Neuronal stem cell (in vitro differentiated cells): ENCODE measurements around the gene DNASE1L3.

Experiments
- DNase-seq: peaks from one replicate; pipeline ENCODE4 v3.0.0-alpha.2; 2013; ENCODE audit warnings: low spot score
- H2AFZ ChIP-seq: one replicate; pipeline ENCODE4 v1.6.1; 2013; ENCODE audit warnings: mild to moderate bottlenecking, low read length, inconsistent platforms
- H2AK5ac ChIP-seq: 2 replicates; pipeline ENCODE4 v1.6.1; 2013; ENCODE audit warnings: low read depth, mild to moderate bottlenecking, inconsistent platforms, low read length, moderate library complexity, mixed read lengths
- H2BK120ac ChIP-seq: 2 replicates; pipeline ENCODE4 v1.6.1; 2013; ENCODE audit warnings: low read depth, mild to moderate bottlenecking, inconsistent platforms, low read length, moderate library complexity, mixed read lengths
- H2BK12ac ChIP-seq: one replicate; pipeline ENCODE4 v1.6.1; 2013; ENCODE audit warnings: low read length, inconsistent platforms
- H2BK15ac ChIP-seq: 2 replicates; pipeline ENCODE4 v1.6.1; 2013; ENCODE audit warnings: mild to moderate bottlenecking, low read length, inconsistent platforms, mixed read lengths
- H2BK5ac ChIP-seq: one replicate; pipeline ENCODE4 v1.6.1; 2013; ENCODE audit warnings: inconsistent platforms, mild to moderate bottlenecking, low read length, moderate library complexity
- H3K14ac ChIP-seq: one replicate; pipeline ENCODE4 v1.6.1; 2013; ENCODE audit warnings: low read length, inconsistent platforms
- H3K18ac ChIP-seq: 2 replicates; pipeline ENCODE4 v1.6.1; 2013; ENCODE audit warnings: low read length, inconsistent platforms
- H3K23ac ChIP-seq: 2 replicates; pipeline ENCODE4 v1.6.1; 2013; ENCODE audit warnings: low read depth, mild to moderate bottlenecking, mixed read lengths, low read length, inconsistent platforms; ENCODE audit not compliant: poor library complexity
- H3K27ac ChIP-seq: replicated peaks from 3 replicates; pipeline ENCODE4 v1.5.1; 2013; ENCODE audit warnings: low read length, inconsistent platforms
- H3K27me3 ChIP-seq, 3 experiments: 2 replicates each; pipeline ENCODE4 v1.6.1; 2013; ENCODE audit warnings: low read length in 3 of 3, mild to moderate bottlenecking in 2 of 3, inconsistent platforms in 1 of 3, low read depth in 1 of 3, mixed read lengths in 1 of 3, moderate library complexity in 1 of 3; ENCODE audit not compliant: control insufficient read depth in 3 of 3, insufficient read depth in 3 of 3
- H3K36me3 ChIP-seq, 2 donors: replicated peaks in 1 of 2; 2 replicates each; pipeline ENCODE4 v1.6.1; 2013; ENCODE audit warnings: low read length in 2 of 2; ENCODE audit not compliant: control insufficient read depth in 2 of 2, insufficient read depth in 2 of 2
- H3K4ac ChIP-seq: 2 replicates; pipeline ENCODE4 v1.6.1; 2013; ENCODE audit warnings: inconsistent platforms, mild to moderate bottlenecking, low read length, moderate library complexity
- H3K4me1 ChIP-seq, 2 donors: 1 replicate in 1 of 2; 2 replicates in 1 of 2; pipeline ENCODE4 v1.6.1; 2013; ENCODE audit warnings: low read length in 2 of 2, low read depth in 1 of 2; ENCODE audit not compliant: control insufficient read depth in 2 of 2, insufficient read depth in 1 of 2
- H3K4me2 ChIP-seq: one replicate; pipeline ENCODE4 v1.6.1; 2013; ENCODE audit warnings: mild to moderate bottlenecking, low read length, inconsistent platforms; ENCODE audit not compliant: insufficient read depth, poor library complexity, severe bottlenecking
- H3K4me3 ChIP-seq, 2 donors: 2 replicates each; pipeline ENCODE4 v1.5.1; 2013; ENCODE audit warnings: low read length in 2 of 2, mild to moderate bottlenecking in 2 of 2, inconsistent platforms in 1 of 2, moderate library complexity in 1 of 2
- H3K79me1 ChIP-seq: one replicate; pipeline ENCODE4 v1.6.1; 2013; ENCODE audit warnings: low read depth, mild to moderate bottlenecking, inconsistent platforms, low read length, moderate library complexity
- H3K9ac ChIP-seq: one replicate; pipeline ENCODE4 v1.6.1; 2013; ENCODE audit warnings: mild to moderate bottlenecking, low read depth, low read length, inconsistent platforms; ENCODE audit not compliant: poor library complexity
- H3K9me3 ChIP-seq, 2 donors: replicated peaks in 1 of 2; 2 replicates each; pipeline versions ENCODE3 to v1.6.1; 2013; ENCODE audit warnings: low read length in 2 of 2, mild to moderate bottlenecking in 2 of 2, inconsistent platforms in 1 of 2, low read depth in 1 of 2, mixed read lengths in 1 of 2, moderate library complexity in 1 of 2; ENCODE audit not compliant: control insufficient read depth in 2 of 2, insufficient read depth in 1 of 2
- H4K8ac ChIP-seq: one replicate; pipeline ENCODE4 v1.6.1; 2013; ENCODE audit warnings: low read depth, mild to moderate bottlenecking, inconsistent platforms, low read length, moderate library complexity
- H4K91ac ChIP-seq: one replicate; pipeline ENCODE4 v1.6.1; 2013; ENCODE audit warnings: low read length, low read depth, mild to moderate bottlenecking, inconsistent platforms; ENCODE audit not compliant: poor library complexity
- WGBS, 2 donors: extraction: QIAGEN DNeasy Blood & Tissue Kit; methylation state at CpG; one replicate each; pipeline ENCODE4 v1.1.7; 2013; ENCODE audit warnings: missing lambda C conversion rate in 2 of 2, mixed read lengths in 1 of 2; ENCODE audit not compliant: insufficient read length in 2 of 2, insufficient replicate concordance in 1 of 2; ENCODE audit errors: extremely low coverage in 2 of 2; 5-methylcytosine and 5-hydroxymethylcytosine counted together

The DNASE1L3 gene

DNA sequence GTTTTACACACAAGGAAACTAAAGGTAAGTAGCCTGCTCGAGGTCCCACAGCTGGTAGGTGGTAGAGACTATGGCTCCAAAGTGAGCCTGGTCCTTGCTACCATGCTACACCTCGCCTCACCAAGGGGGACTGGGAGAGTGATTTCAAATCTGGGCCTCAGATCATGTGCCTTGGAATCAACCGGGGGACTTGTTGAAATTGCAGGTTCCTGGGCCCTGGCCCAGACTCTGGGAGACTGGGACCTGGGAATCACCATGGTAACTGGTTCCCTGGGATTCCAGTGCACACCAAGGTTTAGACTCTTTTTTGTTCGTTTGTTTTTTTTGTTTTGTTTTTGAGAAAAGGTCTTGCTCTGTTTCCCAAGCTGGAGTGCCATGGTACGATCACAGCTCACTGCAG, 21.1 kb downstream of the DNASE1L3 start:
- no peak for DNase-seq
- WGBS, 2 donors = no CpG with 5 or more reads among the region's 5 CpGs

DNA sequence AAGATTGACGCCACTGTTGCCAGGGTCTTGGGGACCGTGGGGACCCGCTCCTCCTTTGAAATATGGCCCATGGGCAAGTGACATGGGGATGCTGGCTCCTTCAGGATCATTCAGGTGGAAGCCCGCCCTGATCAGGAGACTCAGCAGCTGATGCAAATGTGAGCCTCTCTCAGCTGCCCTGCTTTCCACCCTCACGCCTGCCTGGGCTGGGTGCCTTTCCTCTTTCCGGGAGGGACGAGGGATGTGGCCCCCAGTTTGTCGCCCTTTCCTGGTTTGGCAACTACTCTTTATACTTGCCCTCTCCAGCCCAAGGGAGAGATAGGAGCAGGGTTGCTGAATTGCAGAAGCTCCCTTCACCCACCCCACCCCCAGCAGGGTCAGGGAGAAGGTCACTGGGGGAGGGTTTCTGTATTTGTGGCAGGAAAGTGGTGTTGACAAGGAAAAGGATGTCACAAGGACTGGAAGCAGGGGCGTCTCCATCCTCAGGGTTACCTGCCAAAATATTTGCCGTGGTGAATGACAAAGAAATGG, 21.8 kb downstream of the DNASE1L3 start:
- Histone ChIP-seq H2AK5ac (no peak overlapping the region), H3K14ac (no peak overlapping the region), H3K23ac (no peak overlapping the region), H3K9me3 (no peaks in the 10 kb centered on the region), H3K36me3 (no peaks in the 10 kb centered on the region), H3K18ac (peak overlapping the region; percentile 31), H2BK120ac (no peak overlapping the region), H3K79me1 (no peaks in the 10 kb centered on the region), H2AFZ (peak overlapping the region; percentile 48), H3K4me3 (no peak overlapping the region), H4K8ac (no peak overlapping the region), H3K27me3 (peaks cover 0 to 14% (median 0%) of the 10 kb centered on the region in 3 experiments), H2BK5ac (no peak overlapping the region), H3K4me2 (no peak overlapping the region), H3K4me1 (peaks cover 13 to 14% of the 10 kb centered on the region in 2 donors), H2BK12ac (no peak overlapping the region), H3K4ac (no peak overlapping the region), H2BK15ac (peak overlapping the region; percentile 29), H4K91ac (no peak overlapping the region), H3K27ac (no peak overlapping the region), H3K9ac (no peak overlapping the region)
- WGBS, 2 donors = no CpG with 5 or more reads among the region's 10 CpGs
- no peak for DNase-seq

More for the DNA sequence above, 21.1 kb downstream of the DNASE1L3 start:
- no peak overlapping the region for H2AK5ac ChIP-seq
- H3K4me1 ChIP-seq = peaks cover 13 to 14% of the 10 kb centered on the region in 2 donors
- H4K8ac ChIP-seq = no peak overlapping the region
- H3K4ac ChIP-seq = no peak overlapping the region
- H3K23ac ChIP-seq = no peak overlapping the region
- no peak overlapping the region for H2BK12ac ChIP-seq
- no peak overlapping the region for H3K14ac ChIP-seq
- no peak overlapping the region for H2BK5ac ChIP-seq
- peaks cover 0 to 8% (median 0%) of the 10 kb centered on the region in 3 experiments for H3K27me3 ChIP-seq
- H3K27ac ChIP-seq = no peak overlapping the region
- H3K9ac ChIP-seq = no peak overlapping the region
- no peak overlapping the region for H2BK120ac ChIP-seq
- no peak overlapping the region for H2BK15ac ChIP-seq
- H4K91ac ChIP-seq = no peak overlapping the region
- H3K36me3 ChIP-seq = no peaks in the 10 kb centered on the region
- peak overlapping the region; percentile 21 for H3K18ac ChIP-seq
- no peak overlapping the region for H3K4me2 ChIP-seq
- no peaks in the 10 kb centered on the region for H3K79me1 ChIP-seq
- peak overlapping the region; percentile 21 for H2AFZ ChIP-seq
- no peaks in the 10 kb centered on the region for H3K9me3 ChIP-seq
- no peak overlapping the region for H3K4me3 ChIP-seq

DNA sequence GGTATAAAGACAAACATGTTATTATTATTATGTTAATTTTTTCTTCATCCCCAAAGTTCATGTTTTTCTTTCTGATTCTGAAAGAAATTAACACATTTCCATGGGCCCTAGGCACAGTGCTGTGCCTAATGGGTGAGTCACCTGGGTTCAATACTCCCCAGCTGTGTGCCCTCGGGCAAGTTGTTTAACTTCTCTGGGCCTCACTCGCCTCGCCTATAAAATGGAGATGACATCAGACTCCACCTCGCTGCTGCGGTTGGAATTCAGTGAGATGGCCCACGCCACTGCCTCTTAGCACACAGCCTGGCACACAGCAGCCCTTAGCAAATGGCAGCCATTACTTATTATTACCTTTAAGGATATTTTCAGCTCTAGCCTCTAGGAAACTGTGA, 22.6 kb downstream of the DNASE1L3 start:
- H3K79me1 ChIP-seq = no peaks in the 10 kb centered on the region
- H3K27ac ChIP-seq = no peak overlapping the region
- peak overlapping the region; percentile 29 for H2BK15ac ChIP-seq
- no peak overlapping the region for H3K18ac ChIP-seq
- no peak for DNase-seq
- no peak overlapping the region for H3K23ac ChIP-seq
- no peak overlapping the region for H3K4me2 ChIP-seq
- no peak overlapping the region for H2BK120ac ChIP-seq
- H3K9ac ChIP-seq = no peak overlapping the region
- peaks cover 13 to 14% of the 10 kb centered on the region in 2 donors for H3K4me1 ChIP-seq
- H2AFZ ChIP-seq = no peak overlapping the region
- no CpG with 5 or more reads among the region's 6 CpGs for WGBS, 2 donors
- H3K36me3 ChIP-seq = no peaks in the 10 kb centered on the region
- no peak overlapping the region for H4K91ac ChIP-seq
- no peak overlapping the region for H3K4ac ChIP-seq
- H3K9me3 ChIP-seq = no peaks in the 10 kb centered on the region
- H4K8ac ChIP-seq = no peak overlapping the region
- no peak overlapping the region for H2BK12ac ChIP-seq
- no peak overlapping the region for H2BK5ac ChIP-seq
- H3K27me3 ChIP-seq = peaks cover 0 to 20% (median 0%) of the 10 kb centered on the region in 3 experiments
- no peak overlapping the region for H3K4me3 ChIP-seq
- H2AK5ac ChIP-seq = no peak overlapping the region
- H3K14ac ChIP-seq = no peak overlapping the region

DNA sequence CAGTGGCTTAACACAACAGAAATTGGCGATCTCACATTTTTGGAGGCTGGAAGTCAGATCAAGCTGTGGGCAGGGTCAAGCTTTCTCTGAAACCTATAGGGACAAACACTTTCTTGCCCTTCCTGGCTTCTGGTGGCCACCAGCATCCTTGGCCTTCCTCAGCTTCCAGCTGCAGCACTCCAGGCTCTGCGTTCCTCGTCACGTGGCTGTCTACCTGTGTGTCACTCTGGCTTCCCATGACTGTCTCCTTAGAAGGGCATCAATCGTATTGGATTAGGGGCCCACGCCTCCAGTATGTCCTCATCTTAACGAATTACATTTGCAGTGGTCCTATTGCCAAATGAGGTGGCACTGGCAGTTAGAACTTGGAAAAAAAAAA, 25.8 kb downstream of the DNASE1L3 start:
- Histone ChIP-seq H3K36me3 (no peaks in the 10 kb centered on the region), H3K9me3 (no peaks in the 10 kb centered on the region), H4K8ac (no peak overlapping the region), H2BK12ac (no peak overlapping the region), H2BK120ac (no peak overlapping the region), H3K27me3 (peaks cover 0 to 34% (median 0%) of the 10 kb centered on the region in 3 experiments), H3K4me1 (peaks cover 10 to 13% of the 10 kb centered on the region in 2 donors), H2AFZ (no peak overlapping the region), H3K79me1 (no peaks in the 10 kb centered on the region), H3K14ac (no peak overlapping the region), H3K27ac (no peak overlapping the region), H3K9ac (no peak overlapping the region), H4K91ac (no peak overlapping the region), H3K4ac (no peak overlapping the region), H3K4me2 (no peak overlapping the region), H3K18ac (peak overlapping the region; percentile 5), H2BK15ac (no peak overlapping the region), H2AK5ac (no peak overlapping the region), H3K23ac (no peak overlapping the region), H3K4me3 (no peak overlapping the region), H2BK5ac (no peak overlapping the region)
- WGBS, 2 donors = no CpG with 5 or more reads among the region's 7 CpGs
- no peak for DNase-seq
